AG04450 (cell line): ENCODE measurements around the gene C5. TPM values are rescaled to one million over a fixed set of nuclear protein-coding genes. Genes with fewer than 3 reads are reported as not detected.

ENCODE experiments used
- CTCF ChIA-PET: fragments of 300-600, 350-600 bp; formaldehyde crosslinking; extraction: SDS; loops from one replicate; lab custom pipeline; 2022; ENCODE audit warnings: antibody characterized with exemption, inconsistent platforms; lab: Charles Lee
- POLR2A ChIA-PET: fragments of 350-600 bp; formaldehyde crosslinking; extraction: SDS; loops from one replicate; lab custom pipeline; 2021; ENCODE audit warnings: antibody characterized with exemption, inconsistent platforms; lab: Yijun Ruan, JAX
- DNase-seq: peaks from one replicate; pipeline ENCODE4 v3.0.0-alpha.2; 2011; ENCODE audit warnings: low read depth, low spot score
- H3K27ac ChIP-seq: one replicate; pipeline ENCODE4 v1.5.1; 2012; ENCODE audit warnings: low read depth, low read length, control low read depth
- H3K27me3 ChIP-seq: one replicate; pipeline ENCODE4 v1.6.0; 2012; ENCODE audit warnings: low read length; ENCODE audit not compliant: control insufficient read depth, insufficient read depth
- H3K4me3 ChIP-seq: 2 replicates; pipeline ENCODE4 v1.5.1; 2011; ENCODE audit warnings: mild to moderate bottlenecking, low read depth, low read length, control low read depth
- H3K9me3 ChIP-seq: 2 replicates; pipeline ENCODE4 v1.5.1; 2012; ENCODE audit warnings: low read length; ENCODE audit not compliant: control insufficient read depth, insufficient read depth
- polyA plus RNA-seq: library from polyadenylated mRNA; depleted of rRNA; stranded (reverse); fragments of >200 nt; gene quantifications from 2 replicates; pipeline ENCODE4 v1.2.3, GENCODE V29; 2011
- TF ChIP-seq, protein P1 (sequence below): IDR thresholded peaks from 2 replicates; pipeline ENCODE4 v1.5.1; 2011; ENCODE audit warnings: low read depth, low read length, control low read depth, inconsistent platforms

Gene C5
- polyA plus RNA-seq, 1 experiment, result 2.2 TPM

DNA sequence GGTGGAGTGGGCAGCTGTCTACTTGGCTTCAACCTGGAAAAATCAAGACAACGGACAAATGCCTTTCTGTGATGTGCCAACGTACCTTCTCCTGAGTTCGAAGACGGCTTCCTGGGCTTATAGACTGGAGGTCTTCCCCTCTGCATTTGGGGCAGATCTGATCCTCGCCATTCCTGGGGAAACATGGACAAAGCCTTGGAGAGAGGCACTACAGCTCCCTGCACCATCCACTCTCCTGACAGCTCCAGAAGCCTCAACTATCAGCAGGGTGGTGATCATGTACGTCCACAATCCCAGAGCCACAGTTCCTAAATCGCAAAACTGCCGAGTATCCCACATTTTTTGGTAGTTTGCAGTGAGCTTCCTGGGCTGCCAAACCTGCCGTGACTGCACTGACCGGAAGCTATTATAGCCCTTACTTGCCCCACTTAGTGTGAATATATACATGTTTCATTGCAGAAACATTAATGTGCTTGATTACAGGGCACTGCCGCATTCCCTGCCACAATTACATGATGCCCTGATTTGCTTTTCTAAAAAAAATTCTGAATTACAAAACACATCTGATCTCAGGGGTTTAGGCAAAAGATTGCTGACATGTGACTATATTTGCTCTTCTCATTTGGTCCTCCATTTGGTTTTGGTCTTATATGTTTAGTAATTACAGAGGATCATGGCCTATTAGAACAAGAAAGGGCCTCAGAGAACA, 126.3 kb downstream of the C5 start:
- POLR2A ChIA-PET, result no interaction called here
- Histone ChIP-seq H3K4me3 (no peak overlapping the region), H3K27me3 (peaks cover 2% of the 10 kb centered on the region), H3K9me3 (no peaks in the 10 kb centered on the region), H3K27ac (no peak overlapping the region)
- DNase-seq, result no peak
- CTCF ChIA-PET, result interaction anchor here (0.6 to 3.5 kb wide), 2 partner anchors 13 to 1523 kb away, joined by 3 to 20 read pairs; no protein-coding TSS in a partner anchor
- TF ChIP-seq, protein P1, sequence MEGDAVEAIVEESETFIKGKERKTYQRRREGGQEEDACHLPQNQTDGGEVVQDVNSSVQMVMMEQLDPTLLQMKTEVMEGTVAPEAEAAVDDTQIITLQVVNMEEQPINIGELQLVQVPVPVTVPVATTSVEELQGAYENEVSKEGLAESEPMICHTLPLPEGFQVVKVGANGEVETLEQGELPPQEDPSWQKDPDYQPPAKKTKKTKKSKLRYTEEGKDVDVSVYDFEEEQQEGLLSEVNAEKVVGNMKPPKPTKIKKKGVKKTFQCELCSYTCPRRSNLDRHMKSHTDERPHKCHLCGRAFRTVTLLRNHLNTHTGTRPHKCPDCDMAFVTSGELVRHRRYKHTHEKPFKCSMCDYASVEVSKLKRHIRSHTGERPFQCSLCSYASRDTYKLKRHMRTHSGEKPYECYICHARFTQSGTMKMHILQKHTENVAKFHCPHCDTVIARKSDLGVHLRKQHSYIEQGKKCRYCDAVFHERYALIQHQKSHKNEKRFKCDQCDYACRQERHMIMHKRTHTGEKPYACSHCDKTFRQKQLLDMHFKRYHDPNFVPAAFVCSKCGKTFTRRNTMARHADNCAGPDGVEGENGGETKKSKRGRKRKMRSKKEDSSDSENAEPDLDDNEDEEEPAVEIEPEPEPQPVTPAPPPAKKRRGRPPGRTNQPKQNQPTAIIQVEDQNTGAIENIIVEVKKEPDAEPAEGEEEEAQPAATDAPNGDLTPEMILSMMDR, result no peak

DNA sequence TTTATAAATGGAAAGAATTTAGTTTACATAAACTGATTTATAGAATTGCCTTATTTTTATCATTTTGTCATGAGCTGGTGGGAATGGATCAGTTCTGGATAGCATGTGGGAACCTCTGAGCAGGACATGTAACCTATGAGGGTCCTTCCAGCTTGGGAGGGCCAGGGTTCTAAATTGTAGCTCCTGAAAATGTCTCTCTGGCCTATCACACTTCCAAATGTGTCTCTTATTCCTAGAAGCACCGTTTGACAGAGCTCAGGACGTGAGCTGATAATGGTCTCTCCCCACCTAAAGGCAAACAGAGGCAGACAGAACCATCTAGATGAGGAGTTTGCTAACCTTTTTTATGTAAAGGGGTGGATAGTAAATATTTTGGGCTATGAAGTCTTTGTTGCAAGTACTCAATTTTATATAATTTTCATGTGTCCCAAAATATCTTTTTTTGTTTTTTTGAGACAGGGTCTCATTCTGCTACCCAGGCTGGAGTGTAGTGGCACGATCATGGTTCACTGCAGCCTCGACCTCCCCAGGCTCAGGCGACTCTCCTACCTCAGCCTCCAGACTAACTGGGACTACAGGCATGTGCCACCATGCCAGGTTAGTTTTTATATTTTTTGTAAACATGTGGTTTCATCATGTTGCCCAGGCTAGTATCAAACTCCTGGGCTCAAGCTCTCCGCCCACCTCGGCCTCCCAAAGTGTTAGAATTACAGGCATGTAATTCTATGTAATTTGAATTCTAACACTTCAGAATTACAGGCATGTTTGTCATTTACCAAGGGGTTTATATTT, 127.5 kb downstream of the C5 start:
- no peak for DNase-seq
- Histone ChIP-seq H3K9me3 (peaks cover under 1% of the 10 kb centered on the region; the same call in 1 of the 2 replicates), H3K27ac (peak overlapping the region; percentile 21), H3K4me3 (no peak overlapping the region), H3K27me3 (peaks cover 2% of the 10 kb centered on the region)
- TF ChIP-seq, protein P1, result no peak
- ChIA-PET CTCF (interaction anchor here (1.2 to 3.5 kb wide), 2 partner anchors 14 to 54 kb away, joined by 5 to 20 read pairs; no protein-coding TSS in a partner anchor), POLR2A (interaction anchor here (0.6 to 1.0 kb wide), 2 partner anchors 9 to 54 kb away, joined by 3 read pairs; no protein-coding TSS in a partner anchor)

DNA sequence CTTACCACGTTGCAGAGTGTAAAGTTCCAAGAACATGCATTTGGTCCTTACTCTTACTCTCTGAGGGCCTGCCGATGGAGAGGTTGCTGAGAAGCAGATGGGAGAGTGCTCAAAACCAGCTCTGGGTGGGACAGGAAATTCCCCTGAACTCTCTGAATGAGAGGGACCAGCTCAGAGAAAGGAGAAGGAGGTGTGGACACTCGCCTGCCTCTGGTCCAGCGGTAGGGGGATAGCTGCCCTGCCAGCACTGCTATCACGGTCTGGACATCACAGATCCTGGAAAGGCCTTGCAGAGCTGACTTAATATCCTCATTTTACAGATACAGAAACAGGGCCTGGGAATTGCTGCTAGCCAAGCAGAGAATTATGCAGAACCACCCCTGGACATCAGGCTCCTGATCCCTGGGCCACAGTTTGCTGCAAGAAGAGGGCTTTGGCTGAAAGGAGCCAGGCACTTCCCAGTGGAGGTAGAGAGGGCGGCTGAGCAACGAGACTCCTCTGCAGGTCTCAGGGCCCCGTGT, 128.4 kb downstream of the C5 start:
- Histone ChIP-seq H3K4me3 (no peak overlapping the region), H3K9me3 (peaks cover 4% of the 10 kb centered on the region), H3K27me3 (peaks cover 2% of the 10 kb centered on the region), H3K27ac (no peak overlapping the region)
- TF ChIP-seq, protein P1, result no peak
- DNase-seq, result no peak
- POLR2A ChIA-PET, result interaction anchor here (1.0 kb wide), 1 partner anchor 53 kb away, joined by 3 read pairs; no protein-coding TSS in a partner anchor
- CTCF ChIA-PET, result interaction anchor here (1.2 kb wide), 1 partner anchor 53 kb away, joined by 5 read pairs; no protein-coding TSS in a partner anchor

DNA sequence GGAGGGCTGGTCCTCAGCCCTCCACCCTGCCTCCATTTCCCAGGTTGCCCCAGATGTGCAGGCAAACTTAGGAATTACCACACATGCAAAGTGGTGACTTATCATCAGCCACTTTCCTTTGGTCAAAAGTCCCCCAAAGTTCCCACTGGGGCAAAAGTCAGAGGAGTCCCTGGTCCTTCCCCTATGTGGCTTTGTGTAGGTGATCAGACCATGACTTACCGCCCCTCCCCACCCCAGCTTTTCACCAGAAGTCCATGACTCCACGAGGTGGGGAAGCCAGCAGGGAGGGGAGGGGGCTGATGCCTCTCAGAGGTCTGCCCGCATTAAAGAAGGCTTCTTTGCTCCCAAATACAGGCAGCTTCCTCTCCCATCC, 129.3 kb downstream of the C5 start:
- no peak for DNase-seq
- Histone ChIP-seq H3K4me3 (no peak overlapping the region), H3K9me3 (peaks cover 4% of the 10 kb centered on the region), H3K27ac (no peak overlapping the region), H3K27me3 (peaks cover 2% of the 10 kb centered on the region)
- ChIA-PET CTCF (no interaction called here), POLR2A (no interaction called here)
- TF ChIP-seq, protein P1, result no peak
